Activated CD8-positive, alpha-beta T cell treated with anti-CD3 and anti-CD28 coated beads for 36 hours (primary cell): ENCODE data around the gene CNBD2. TPM values are rescaled to one million over a fixed set of nuclear protein-coding genes. Genes with fewer than 3 reads are reported as not detected.
A peak's percentile ranks its signal among the peaks of the same experiment; 100 is the strongest.
"Not testable (repeated sequence)": the region's sequence is repeated elsewhere in the genome, so short reads cannot be mapped to it uniquely, and the experiment has no call there.

Source experiments
- ATAC-seq: fragments of 200-7000 bp; cut with Tn5 transposase; one replicate; pipeline ENCODE4 v1.10.0; 2021; ENCODE audit warnings: mild to moderate bottlenecking, moderate library complexity
- CTCF ChIA-PET: fragments of 350-600 bp; sonication (Branson Sonifier 250); formaldehyde crosslinking; loops from one replicate; lab custom pipeline; 2021; ENCODE audit warnings: antibody characterized with exemption; lab: Charles Lee
- POLR2A ChIA-PET: fragments of 350-600 bp; sonication (Branson Sonifier 250); formaldehyde crosslinking; loops from one replicate; lab custom pipeline; 2021; ENCODE audit warnings: antibody characterized with exemption; lab: Charles Lee
- DNase-seq: peaks from one replicate; pipeline ENCODE4 v3.0.0-alpha.2; 2020
- H3K27ac Mint-ChIP-seq: one replicate; pipeline ENCODE4 v1.8.0; 2021; ENCODE audit warnings: mild to moderate bottlenecking, mixed read lengths
- H3K27me3 Mint-ChIP-seq: one replicate; pipeline ENCODE4 v1.8.0; 2021; ENCODE audit warnings: mixed read lengths
- H3K36me3 Mint-ChIP-seq: one replicate; pipeline ENCODE4 v1.8.0; 2021; ENCODE audit warnings: low read depth, mixed read lengths
- H3K4me1 Mint-ChIP-seq: one replicate; pipeline ENCODE4 v1.8.0; 2021; ENCODE audit warnings: low read depth, mixed read lengths
- H3K4me3 Mint-ChIP-seq: one replicate; pipeline ENCODE4 v1.8.0; 2021; ENCODE audit warnings: mild to moderate bottlenecking, moderate library complexity, mixed read lengths
- H3K9me3 Mint-ChIP-seq: one replicate; pipeline ENCODE4 v1.8.0; 2021; ENCODE audit warnings: mixed read lengths
- CTCF ChIP-seq: fragments of 200-600 bp; IDR thresholded peaks from one replicate; pipeline ENCODE4 v1.8.0; 2022; ENCODE audit warnings: antibody characterized with exemption, mild to moderate bottlenecking
- intact Hi-C: fragments of 100-400 bp; cut with micrococcal nuclease; formaldehyde crosslinking; loops from one replicate; pipeline ENCODE4 v1.10.0; 2022
- total RNA-seq, 2 experiments: library from RNA; stranded (reverse); gene quantifications; one replicate each; pipeline ENCODE4 v1.2.3, GENCODE V29; 2021

CNBD2 gene
- total RNA-seq, 2 experiments from 2014 or later = 4.9 to 6.1 TPM

- TF ChIP-seq CTCF = no peak
- Mint-ChIP-seq H3K36me3 (peaks cover 34% of the 10 kb centered on the region), H3K27ac (peak overlapping the region; percentile 92), H3K4me3 (peak overlapping the region; percentile 97), H3K9me3 (no peaks in the 10 kb centered on the region), H3K4me1 (peaks cover 34% of the 10 kb centered on the region), H3K27me3 (no peaks in the 10 kb centered on the region)
- ChIA-PET CTCF (no interaction called here), POLR2A (interaction anchor here (0.7 to 1.3 kb wide), 5 partner anchors 10 to 96 kb away, joined by 3 to 4 read pairs (median 3); partner anchors contain the start of gene SCAND1)
- peak; percentile 92 for DNase-seq
- intact Hi-C loops = no loop called here
- peak; percentile 98 for ATAC-seq
These were observed 82.3 kb downstream of the CNBD2 start for GRCh38 chr20:36050436-36051317.

- DNase-seq (no peak), ATAC-seq (no peak)
- Mint-ChIP-seq H3K36me3 (peaks cover 27% of the 10 kb centered on the region), H3K9me3 (no peaks in the 10 kb centered on the region), H3K4me3 (peak overlapping the region; percentile 97), H3K4me1 (peaks cover 29% of the 10 kb centered on the region), H3K27me3 (no peaks in the 10 kb centered on the region), H3K27ac (peak overlapping the region; percentile 92)
- intact Hi-C loops = no loop called here
- POLR2A ChIA-PET = interaction anchor here (0.5 to 1.1 kb wide), 4 partner anchors 13 to 97 kb away, joined by 3 to 4 read pairs (median 3); partner anchors contain the start of gene SCAND1
- CTCF ChIA-PET = interaction anchor here (0.9 kb wide), 1 partner anchor 57 kb away, joined by 3 read pairs; no protein-coding TSS in a partner anchor
- no peak for TF ChIP-seq CTCF
These were observed 83.1 kb downstream of the CNBD2 start for GRCh38 chr20:36051318-36052116.

GRCh38 chr20:36052117-36052513 is 83.7 kb downstream of the CNBD2 start:
- ATAC-seq = no peak
- no peak for DNase-seq
- CTCF ChIA-PET = interaction anchor here (0.9 kb wide), 1 partner anchor 57 kb away, joined by 3 read pairs; no protein-coding TSS in a partner anchor
- H3K27me3 Mint-ChIP-seq = no peaks in the 10 kb centered on the region
- peaks cover 26% of the 10 kb centered on the region for H3K36me3 Mint-ChIP-seq
- intact Hi-C loops = no loop called here
- POLR2A ChIA-PET = interaction anchor here (0.9 to 1.1 kb wide), 2 partner anchors 12 to 98 kb away, joined by 3 to 4 read pairs; partner anchors contain the start of gene SCAND1
- H3K4me1 Mint-ChIP-seq = peaks cover 23% of the 10 kb centered on the region
- H3K4me3 Mint-ChIP-seq = no peak overlapping the region
- TF ChIP-seq CTCF = no peak
- no peaks in the 10 kb centered on the region for H3K9me3 Mint-ChIP-seq
- H3K27ac Mint-ChIP-seq = no peak overlapping the region

GRCh38 chr20:36053863-36054518 is 85.6 kb downstream of the CNBD2 start:
- H3K27me3 Mint-ChIP-seq, H3K27ac Mint-ChIP-seq, H3K36me3 Mint-ChIP-seq, DNase-seq, POLR2A ChIA-PET, intact Hi-C loops, ATAC-seq, H3K4me1 Mint-ChIP-seq, H3K4me3 Mint-ChIP-seq, H3K9me3 Mint-ChIP-seq: not testable (repeated sequence)
- CTCF ChIA-PET = interaction anchor here (0.6 to 0.9 kb wide), 2 partner anchors 61 to 84 kb away, joined by 3 read pairs; no protein-coding TSS in a partner anchor

GRCh38 chr20:36055145-36055544 is 86.8 kb downstream of the CNBD2 start:
- CTCF ChIA-PET = interaction anchor here (0.8 kb wide), 1 partner anchor 63 kb away, joined by 4 read pairs; no protein-coding TSS in a partner anchor
- Mint-ChIP-seq H3K27ac (no peak overlapping the region), H3K36me3 (no peaks in the 10 kb centered on the region), H3K4me3 (no peak overlapping the region), H3K4me1 (peaks cover 8% of the 10 kb centered on the region), H3K27me3 (no peaks in the 10 kb centered on the region), H3K9me3 (no peaks in the 10 kb centered on the region)
- POLR2A ChIA-PET = interaction anchor here (0.5 kb wide), 2 partner anchors 543 to 579 kb away, joined by 3 read pairs; no protein-coding TSS in a partner anchor
- no peak for DNase-seq
- TF ChIP-seq CTCF = no peak
- intact Hi-C loops = no loop called here
- no peak for ATAC-seq
